Measurements from ENCODE around the gene CSAD.

Gene CSAD, protein sequence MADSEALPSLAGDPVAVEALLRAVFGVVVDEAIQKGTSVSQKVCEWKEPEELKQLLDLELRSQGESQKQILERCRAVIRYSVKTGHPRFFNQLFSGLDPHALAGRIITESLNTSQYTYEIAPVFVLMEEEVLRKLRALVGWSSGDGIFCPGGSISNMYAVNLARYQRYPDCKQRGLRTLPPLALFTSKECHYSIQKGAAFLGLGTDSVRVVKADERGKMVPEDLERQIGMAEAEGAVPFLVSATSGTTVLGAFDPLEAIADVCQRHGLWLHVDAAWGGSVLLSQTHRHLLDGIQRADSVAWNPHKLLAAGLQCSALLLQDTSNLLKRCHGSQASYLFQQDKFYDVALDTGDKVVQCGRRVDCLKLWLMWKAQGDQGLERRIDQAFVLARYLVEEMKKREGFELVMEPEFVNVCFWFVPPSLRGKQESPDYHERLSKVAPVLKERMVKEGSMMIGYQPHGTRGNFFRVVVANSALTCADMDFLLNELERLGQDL

DNA sequence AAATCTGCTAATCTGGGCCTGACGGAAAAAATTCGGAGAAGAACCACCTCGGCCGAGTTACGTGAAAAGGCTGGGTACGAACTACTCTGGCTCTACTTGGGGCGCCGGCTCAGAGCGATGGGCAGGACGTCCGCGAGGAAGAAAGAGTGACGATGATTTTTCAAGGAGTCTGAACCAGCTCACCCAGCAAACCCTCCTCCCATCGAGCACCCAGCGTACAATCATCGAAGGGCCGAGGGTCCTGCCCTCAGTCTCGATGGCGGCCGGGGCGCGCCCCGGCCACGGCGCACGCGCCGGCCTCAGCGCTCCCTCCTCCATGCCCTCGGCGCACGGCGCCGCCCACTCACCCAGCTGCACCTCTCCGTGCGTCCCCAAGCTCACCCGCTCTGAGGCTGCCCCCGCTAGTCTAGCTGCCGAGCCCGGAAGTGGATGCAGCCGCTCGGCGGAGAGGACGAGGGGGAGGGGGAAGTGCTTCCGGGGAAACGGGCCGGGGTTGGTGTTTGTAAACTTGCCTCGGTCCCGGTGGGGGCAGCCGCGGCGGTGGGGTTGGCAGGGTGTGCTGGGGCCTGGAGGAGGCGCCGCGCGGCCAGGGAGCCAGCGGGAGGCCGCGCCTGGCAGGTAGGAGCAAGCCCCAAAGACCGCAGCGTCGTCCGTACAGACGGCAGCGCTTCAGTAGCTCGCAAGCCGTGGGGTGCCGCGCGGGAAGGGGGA is at the start of gene CSAD, which contains the start of gene ZNF740:
Gene CSAD (minus strand): TSS at position 706 of the 711 bp plus-strand sequence. CDS start 7,455 bp downstream, outside the sequence.
Gene ZNF740 (plus strand): TSS at position 503 of the 711 bp plus-strand sequence. CDS start 1,262 bp downstream, outside the sequence.
- no peaks in the 10 kb centered on the region for H3K4me1 ChIP-seq (ENCODE audit: control insufficient read depth, insufficient read depth, low read length)
- peak within 1 kb of the TSS; percentile 75 for H3K4me3 ChIP-seq (ENCODE audit: low read length)
- peaks cover 6% of the 10 kb centered on the region; the same call in 1 of the 2 replicates for H3K36me3 ChIP-seq (ENCODE audit: control insufficient read depth, insufficient read depth, low read length)
- H3K27ac ChIP-seq (ENCODE audit: low read length) = no peak within 1 kb of the TSS
- H3K9me3 ChIP-seq (ENCODE audit: control insufficient read depth, insufficient read depth, low read length) = no peaks in the 10 kb centered on the region
- peak; percentile 90 for DNase-seq (ENCODE audit: low read depth, low spot score)
- H3K27me3 ChIP-seq (ENCODE audit: control insufficient read depth, insufficient read depth, low read length) = peaks cover 8% of the 10 kb centered on the region; the same call in 1 of the 2 replicates
- WGBS (ENCODE audit: insufficient coverage, insufficient read length) = no CpG with 5 or more reads among the region's 70 CpGs

DNA sequence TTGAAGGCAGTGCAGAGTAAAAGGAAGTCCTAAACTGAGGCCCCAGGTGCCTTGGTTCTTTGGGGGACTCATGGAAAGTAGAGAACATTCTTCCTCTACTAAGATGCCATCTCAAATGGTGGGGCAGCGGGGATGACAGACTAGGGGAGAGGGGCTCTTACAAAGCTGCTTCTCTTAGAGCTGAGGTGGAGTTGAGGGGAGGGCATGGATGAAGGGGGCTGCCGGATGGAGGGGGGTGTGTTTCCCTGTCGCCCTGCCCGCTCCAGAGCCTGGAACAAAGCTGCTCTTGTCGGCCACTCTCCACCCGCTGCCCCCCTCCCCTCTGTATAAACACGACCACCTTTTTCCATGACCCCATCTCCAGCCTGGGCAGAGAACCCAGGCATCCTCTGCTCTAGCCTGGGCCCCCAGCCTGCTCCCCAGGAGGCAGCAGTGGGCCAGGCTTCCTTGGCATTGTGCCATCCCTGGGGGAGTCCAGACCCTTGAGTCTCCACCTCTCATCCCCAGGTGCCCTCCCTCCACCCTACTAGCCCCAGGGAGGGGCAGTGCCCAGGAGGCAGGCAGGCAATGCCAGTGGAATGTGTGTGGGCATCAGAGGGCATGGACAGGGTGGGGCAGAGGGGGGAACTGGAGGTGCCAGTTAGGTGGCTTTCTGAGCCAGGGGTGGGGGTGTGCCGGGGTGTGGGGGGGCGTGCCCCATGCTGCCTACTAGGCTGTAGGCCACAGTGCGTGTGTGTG is 49.6 kb upstream of the CSAD start:
- DNase-seq (ENCODE audit: low read depth, low spot score) = no peak
- Histone ChIP-seq H3K27me3 (ENCODE audit: control insufficient read depth, insufficient read depth, low read length) (no peaks in the 10 kb centered on the region), H3K36me3 (ENCODE audit: control insufficient read depth, insufficient read depth, low read length) (no peaks in the 10 kb centered on the region), H3K27ac (ENCODE audit: low read length) (no peak overlapping the region), H3K9me3 (ENCODE audit: control insufficient read depth, insufficient read depth, low read length) (no peaks in the 10 kb centered on the region), H3K4me3 (ENCODE audit: low read length) (no peak overlapping the region), H3K4me1 (ENCODE audit: control insufficient read depth, insufficient read depth, low read length) (peaks cover 26% of the 10 kb centered on the region)
- WGBS (ENCODE audit: insufficient coverage, insufficient read length) = no CpG with 5 or more reads among the region's 10 CpGs

DNA sequence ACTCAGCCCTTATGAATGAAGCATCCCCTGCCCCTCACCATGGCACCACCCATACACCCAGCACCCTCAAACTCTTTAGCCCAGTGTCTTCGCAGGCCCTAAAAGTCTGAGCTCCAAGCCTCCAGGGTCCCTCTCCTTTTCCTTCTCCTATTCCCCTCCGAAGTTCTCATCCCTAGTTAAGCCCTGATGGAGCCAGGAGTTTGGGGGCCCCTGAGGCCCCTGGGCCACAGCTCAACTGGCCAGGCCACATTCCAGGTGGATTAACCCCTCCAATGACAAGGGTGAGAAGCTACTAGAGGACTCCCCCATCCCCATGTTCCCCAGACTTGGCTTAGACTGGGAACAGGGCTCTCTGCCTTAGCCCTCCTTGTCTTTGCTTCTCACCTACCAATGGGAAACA is 48.7 kb upstream of the CSAD start:
- Histone ChIP-seq H3K27me3 (ENCODE audit: control insufficient read depth, insufficient read depth, low read length) (no peaks in the 10 kb centered on the region), H3K9me3 (ENCODE audit: control insufficient read depth, insufficient read depth, low read length) (no peaks in the 10 kb centered on the region), H3K4me3 (ENCODE audit: low read length) (no peak overlapping the region), H3K4me1 (ENCODE audit: control insufficient read depth, insufficient read depth, low read length) (peaks cover 27% of the 10 kb centered on the region), H3K27ac (ENCODE audit: low read length) (no peak overlapping the region), H3K36me3 (ENCODE audit: control insufficient read depth, insufficient read depth, low read length) (no peaks in the 10 kb centered on the region)
- no CpG with 5 or more reads among the region's 2 CpGs for WGBS (ENCODE audit: insufficient coverage, insufficient read length)
- DNase-seq (ENCODE audit: low read depth, low spot score) = no peak

DNA sequence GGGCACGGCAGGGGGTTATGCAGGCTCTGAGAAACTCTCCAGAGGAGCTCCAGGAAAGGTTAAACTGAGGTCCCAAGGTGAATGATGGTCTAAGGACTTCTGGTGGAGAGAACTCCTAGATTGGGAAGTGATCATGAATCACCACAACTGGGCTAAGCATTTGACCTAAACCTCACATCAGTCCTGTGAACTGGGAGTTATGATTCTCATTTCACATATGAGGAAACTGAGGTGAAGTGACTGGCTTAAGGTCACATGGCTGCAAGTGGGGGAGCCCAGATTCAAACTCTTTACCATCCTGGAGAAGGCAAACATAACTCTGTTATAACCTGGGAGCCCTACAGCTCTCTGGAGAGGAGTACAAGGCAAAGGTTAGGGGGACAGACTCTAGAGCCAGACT is 47.1 kb upstream of the CSAD start:
- Histone ChIP-seq H3K27me3 (ENCODE audit: control insufficient read depth, insufficient read depth, low read length) (no peaks in the 10 kb centered on the region), H3K4me3 (ENCODE audit: low read length) (no peak overlapping the region), H3K9me3 (ENCODE audit: control insufficient read depth, insufficient read depth, low read length) (no peaks in the 10 kb centered on the region), H3K27ac (ENCODE audit: low read length) (no peak overlapping the region), H3K36me3 (ENCODE audit: control insufficient read depth, insufficient read depth, low read length) (no peaks in the 10 kb centered on the region), H3K4me1 (ENCODE audit: control insufficient read depth, insufficient read depth, low read length) (peaks cover 26% of the 10 kb centered on the region)
- DNase-seq (ENCODE audit: low read depth, low spot score) = no peak
- no CpG with 5 or more reads among the region's 1 CpG for WGBS (ENCODE audit: insufficient coverage, insufficient read length)

DNA sequence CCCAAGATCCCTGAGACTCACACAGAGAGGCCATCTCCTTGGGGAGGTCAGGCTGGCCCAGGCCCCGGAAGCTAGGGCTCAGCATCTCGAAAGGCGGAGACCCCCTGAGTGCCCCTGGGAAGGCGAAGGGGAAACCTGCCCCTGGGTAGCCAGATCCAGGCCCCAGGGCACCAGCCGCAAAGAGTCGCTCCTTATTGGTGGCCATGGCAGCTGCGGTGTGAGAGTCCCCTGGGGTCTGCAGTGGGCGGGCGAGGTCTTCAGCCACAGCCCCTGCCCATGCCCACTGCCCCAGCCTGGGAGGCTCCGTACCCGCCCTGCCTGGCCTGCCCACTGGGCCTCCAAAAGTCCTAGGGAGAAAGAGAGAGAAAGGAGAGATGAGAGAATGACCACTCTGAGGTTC is 46.6 kb upstream of the CSAD start:
- peaks cover 27% of the 10 kb centered on the region for H3K4me1 ChIP-seq (ENCODE audit: control insufficient read depth, insufficient read depth, low read length)
- DNase-seq (ENCODE audit: low read depth, low spot score) = no peak
- WGBS (ENCODE audit: insufficient coverage, insufficient read length) = no CpG with 5 or more reads among the region's 11 CpGs

DNA sequence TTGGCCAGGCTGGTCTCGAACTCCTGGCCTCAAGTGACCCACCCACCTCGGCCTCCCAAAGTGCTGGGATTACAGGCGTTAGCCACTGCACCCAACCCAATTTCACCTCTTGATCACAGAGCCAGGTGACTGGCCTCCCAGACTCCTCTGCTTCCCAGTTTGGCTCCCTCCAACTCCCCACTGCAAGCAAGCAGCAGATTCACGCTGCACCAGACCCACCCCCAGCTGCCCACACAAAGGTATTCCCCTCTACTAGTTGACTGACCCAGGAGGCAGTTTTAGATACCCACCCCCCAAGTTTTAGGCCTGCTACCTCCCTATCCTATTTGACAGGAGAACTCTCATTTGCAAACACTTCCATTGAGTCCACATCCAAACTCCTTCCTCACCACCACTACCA is 46.1 kb upstream of the CSAD start:
- no peaks in the 10 kb centered on the region for H3K36me3 ChIP-seq (ENCODE audit: control insufficient read depth, insufficient read depth, low read length)
- H3K9me3 ChIP-seq (ENCODE audit: control insufficient read depth, insufficient read depth, low read length) = no peaks in the 10 kb centered on the region
- H3K27ac ChIP-seq (ENCODE audit: low read length) = no peak overlapping the region
- peaks cover 29% of the 10 kb centered on the region for H3K4me1 ChIP-seq (ENCODE audit: control insufficient read depth, insufficient read depth, low read length)
- WGBS (ENCODE audit: insufficient coverage, insufficient read length) = no CpG with 5 or more reads among the region's 4 CpGs
- no peaks in the 10 kb centered on the region for H3K27me3 ChIP-seq (ENCODE audit: control insufficient read depth, insufficient read depth, low read length)
- no peak overlapping the region for H3K4me3 ChIP-seq (ENCODE audit: low read length)
- DNase-seq (ENCODE audit: low read depth, low spot score) = no peak

More for the DNA sequence above, 46.6 kb upstream of the CSAD start:
- no peaks in the 10 kb centered on the region for H3K9me3 ChIP-seq (ENCODE audit: control insufficient read depth, insufficient read depth, low read length)
- no peaks in the 10 kb centered on the region for H3K36me3 ChIP-seq (ENCODE audit: control insufficient read depth, insufficient read depth, low read length)
- no peaks in the 10 kb centered on the region for H3K27me3 ChIP-seq (ENCODE audit: control insufficient read depth, insufficient read depth, low read length)
- no peak overlapping the region for H3K4me3 ChIP-seq (ENCODE audit: low read length)
- no peak overlapping the region for H3K27ac ChIP-seq (ENCODE audit: low read length)

DNA sequence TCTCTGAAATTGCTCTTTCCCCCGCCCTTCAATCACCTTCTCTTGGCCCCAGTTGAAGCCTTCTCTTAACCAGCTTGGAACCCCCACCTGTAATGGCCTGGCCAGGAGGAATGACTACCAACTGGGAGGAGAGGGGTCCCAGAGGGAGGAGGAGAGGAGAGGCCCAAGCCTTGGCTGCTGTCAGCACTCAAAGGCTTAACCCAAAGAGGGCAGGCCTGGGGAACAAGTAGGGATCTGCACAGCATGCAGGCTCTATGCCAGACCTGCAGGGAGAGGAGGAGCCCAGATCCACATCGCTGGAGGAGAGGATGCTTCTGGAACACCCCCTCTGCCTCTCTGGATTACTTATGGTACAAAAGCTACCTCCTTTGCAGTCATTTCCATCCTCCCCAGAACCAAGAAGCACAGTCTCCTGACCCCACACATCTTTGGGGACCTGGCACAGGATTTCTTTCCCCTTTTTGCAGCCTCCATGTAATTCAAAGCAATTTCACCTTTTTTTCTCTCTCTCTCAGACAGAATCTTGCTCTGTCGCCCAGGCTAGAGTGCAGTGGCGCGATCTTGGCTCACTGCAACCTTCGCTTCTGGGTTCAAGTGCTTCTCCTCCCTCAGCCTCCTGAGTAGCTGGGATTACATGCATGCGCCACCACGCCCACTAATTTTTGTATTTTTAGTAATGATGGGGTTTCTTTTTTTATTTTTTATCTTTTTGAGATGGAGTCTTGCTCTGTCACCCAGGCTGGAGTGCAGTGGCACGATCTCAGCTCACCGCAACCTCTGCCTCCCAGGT is 45.1 kb upstream of the CSAD start:
- Histone ChIP-seq H3K27ac (ENCODE audit: low read length) (no peak overlapping the region), H3K4me3 (ENCODE audit: low read length) (no peak overlapping the region), H3K36me3 (ENCODE audit: control insufficient read depth, insufficient read depth, low read length) (no peaks in the 10 kb centered on the region), H3K4me1 (ENCODE audit: control insufficient read depth, insufficient read depth, low read length) (peaks cover 29% of the 10 kb centered on the region), H3K27me3 (ENCODE audit: control insufficient read depth, insufficient read depth, low read length) (no peaks in the 10 kb centered on the region), H3K9me3 (ENCODE audit: control insufficient read depth, insufficient read depth, low read length) (no peaks in the 10 kb centered on the region)
- no CpG with 5 or more reads among the region's 10 CpGs for WGBS (ENCODE audit: insufficient coverage, insufficient read length)
- DNase-seq (ENCODE audit: low read depth, low spot score) = no peak

DNA sequence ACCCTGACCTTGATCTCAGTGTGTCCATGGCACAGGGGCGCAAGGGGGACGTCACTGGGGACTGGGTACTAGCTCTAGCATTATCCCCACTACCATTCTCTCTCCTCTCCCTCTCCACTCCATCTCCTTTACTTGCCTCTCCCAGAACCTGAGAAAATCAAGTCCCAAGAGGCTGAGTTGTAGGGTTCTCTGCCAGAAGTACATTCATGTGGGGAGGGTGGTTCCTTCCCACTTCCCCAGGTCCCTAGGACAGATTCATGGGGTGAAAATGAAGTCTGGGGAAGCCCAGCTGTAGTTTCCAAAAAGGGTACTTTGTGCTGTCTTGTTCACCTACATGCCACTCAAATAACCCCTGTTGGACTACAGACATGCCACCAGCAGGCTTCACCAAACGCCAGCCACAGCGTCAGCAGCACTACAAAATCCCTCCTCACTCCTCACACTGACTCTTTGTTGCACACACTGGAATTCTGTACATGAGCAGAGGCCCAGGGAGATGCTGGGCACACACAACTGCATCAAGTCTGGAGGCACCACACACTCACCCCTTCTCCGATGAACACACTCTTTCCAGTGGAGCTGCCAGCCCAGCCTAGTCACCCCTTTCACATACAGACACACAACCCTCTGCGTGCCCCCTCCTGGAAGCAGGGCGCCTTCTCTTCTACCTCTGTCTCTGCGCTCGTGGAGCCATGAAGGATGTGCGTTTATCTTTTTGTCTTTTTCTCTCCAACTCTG is 44.3 kb upstream of the CSAD start:
- H3K4me1 ChIP-seq (ENCODE audit: control insufficient read depth, insufficient read depth, low read length) = peaks cover 27% of the 10 kb centered on the region
- no peaks in the 10 kb centered on the region for H3K27me3 ChIP-seq (ENCODE audit: control insufficient read depth, insufficient read depth, low read length)
- DNase-seq (ENCODE audit: low read depth, low spot score) = no peak
- H3K4me3 ChIP-seq (ENCODE audit: low read length) = no peak overlapping the region
- no CpG with 5 or more reads among the region's 10 CpGs for WGBS (ENCODE audit: insufficient coverage, insufficient read length)
- H3K27ac ChIP-seq (ENCODE audit: low read length) = no peak overlapping the region
- no peaks in the 10 kb centered on the region for H3K9me3 ChIP-seq (ENCODE audit: control insufficient read depth, insufficient read depth, low read length)
- H3K36me3 ChIP-seq (ENCODE audit: control insufficient read depth, insufficient read depth, low read length) = no peaks in the 10 kb centered on the region

DNA sequence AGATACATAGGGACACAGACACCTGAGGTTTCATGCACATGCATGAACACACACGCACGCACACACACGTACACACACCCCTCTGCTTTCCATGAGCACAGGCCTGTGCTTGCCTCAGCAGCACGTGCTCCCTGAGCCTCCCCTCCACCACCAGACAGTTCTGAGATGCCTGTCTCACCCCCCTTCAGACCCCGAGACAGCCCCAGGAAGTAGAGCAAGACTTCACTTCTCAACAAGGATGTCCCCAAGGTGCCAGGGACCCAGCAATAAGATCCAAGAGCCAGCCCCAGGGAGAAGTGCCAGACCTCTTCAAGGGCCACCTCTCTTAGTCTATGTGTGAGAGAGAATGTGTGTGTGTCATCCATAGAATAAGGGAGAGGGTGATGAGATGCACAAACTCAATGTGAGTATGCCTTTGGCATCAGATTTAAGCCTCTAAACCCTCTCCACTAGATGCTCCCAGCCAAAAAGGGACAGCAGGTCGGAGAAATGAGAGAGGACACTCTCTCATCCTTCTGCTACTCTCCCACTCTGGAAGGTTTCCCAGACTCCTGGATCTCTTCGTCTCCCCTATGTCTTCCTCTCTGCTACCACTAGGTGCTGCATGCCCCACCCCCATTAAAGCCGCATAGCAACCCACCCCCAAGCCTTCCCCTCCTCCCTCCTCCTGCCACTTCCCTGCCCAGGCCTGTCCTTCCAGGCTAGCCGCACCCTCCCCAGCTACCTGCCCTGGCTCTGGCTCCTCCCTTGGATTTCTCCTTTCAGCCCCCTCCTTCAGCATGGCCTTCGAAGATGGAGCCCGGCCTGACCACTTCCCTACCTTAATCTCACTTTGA is 43.6 kb upstream of the CSAD start:
- H3K36me3 ChIP-seq (ENCODE audit: control insufficient read depth, insufficient read depth, low read length) = no peaks in the 10 kb centered on the region
- H3K9me3 ChIP-seq (ENCODE audit: control insufficient read depth, insufficient read depth, low read length) = no peaks in the 10 kb centered on the region
- no peak overlapping the region for H3K4me3 ChIP-seq (ENCODE audit: low read length)
- H3K27ac ChIP-seq (ENCODE audit: low read length) = no peak overlapping the region
- DNase-seq (ENCODE audit: low read depth, low spot score) = no peak
- no peaks in the 10 kb centered on the region; the same call in 1 of the 2 replicates for H3K27me3 ChIP-seq (ENCODE audit: control insufficient read depth, insufficient read depth, low read length)
- H3K4me1 ChIP-seq (ENCODE audit: control insufficient read depth, insufficient read depth, low read length) = peaks cover 27% of the 10 kb centered on the region
- WGBS (ENCODE audit: insufficient coverage, insufficient read length) = no CpG with 5 or more reads among the region's 11 CpGs

Measured in iPS DF 6.9 (cell line).